ENCODE measurements around the gene NSA2.

DNA sequence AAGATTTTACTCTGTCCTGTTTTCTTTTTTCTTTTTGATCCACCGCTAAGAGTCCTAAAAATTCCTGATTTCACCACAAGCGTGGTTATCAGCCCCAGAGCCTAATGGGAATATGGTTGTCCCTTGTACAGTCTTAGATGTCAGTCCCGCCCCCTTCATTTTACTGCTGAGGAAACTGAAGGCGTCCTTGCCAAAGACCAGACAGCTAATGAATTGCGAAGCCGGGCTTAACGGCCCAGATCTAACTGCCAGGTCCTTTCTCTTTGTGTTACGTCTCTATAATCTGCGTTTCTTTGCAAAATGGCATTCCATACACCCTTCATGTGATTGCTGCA is 497 bp downstream of the NSA2 start:
- no peak for TF ChIP-seq SIN3A (IDR thresholded peaks at IDR 0.05; ENCODE audit: borderline replicate concordance, insufficient read depth, low read length)
- no peak for TF ChIP-seq TAF1 (IDR thresholded peaks at IDR 0.05; ENCODE audit: borderline replicate concordance, insufficient read depth, low read length)
- TF ChIP-seq, protein P1, sequence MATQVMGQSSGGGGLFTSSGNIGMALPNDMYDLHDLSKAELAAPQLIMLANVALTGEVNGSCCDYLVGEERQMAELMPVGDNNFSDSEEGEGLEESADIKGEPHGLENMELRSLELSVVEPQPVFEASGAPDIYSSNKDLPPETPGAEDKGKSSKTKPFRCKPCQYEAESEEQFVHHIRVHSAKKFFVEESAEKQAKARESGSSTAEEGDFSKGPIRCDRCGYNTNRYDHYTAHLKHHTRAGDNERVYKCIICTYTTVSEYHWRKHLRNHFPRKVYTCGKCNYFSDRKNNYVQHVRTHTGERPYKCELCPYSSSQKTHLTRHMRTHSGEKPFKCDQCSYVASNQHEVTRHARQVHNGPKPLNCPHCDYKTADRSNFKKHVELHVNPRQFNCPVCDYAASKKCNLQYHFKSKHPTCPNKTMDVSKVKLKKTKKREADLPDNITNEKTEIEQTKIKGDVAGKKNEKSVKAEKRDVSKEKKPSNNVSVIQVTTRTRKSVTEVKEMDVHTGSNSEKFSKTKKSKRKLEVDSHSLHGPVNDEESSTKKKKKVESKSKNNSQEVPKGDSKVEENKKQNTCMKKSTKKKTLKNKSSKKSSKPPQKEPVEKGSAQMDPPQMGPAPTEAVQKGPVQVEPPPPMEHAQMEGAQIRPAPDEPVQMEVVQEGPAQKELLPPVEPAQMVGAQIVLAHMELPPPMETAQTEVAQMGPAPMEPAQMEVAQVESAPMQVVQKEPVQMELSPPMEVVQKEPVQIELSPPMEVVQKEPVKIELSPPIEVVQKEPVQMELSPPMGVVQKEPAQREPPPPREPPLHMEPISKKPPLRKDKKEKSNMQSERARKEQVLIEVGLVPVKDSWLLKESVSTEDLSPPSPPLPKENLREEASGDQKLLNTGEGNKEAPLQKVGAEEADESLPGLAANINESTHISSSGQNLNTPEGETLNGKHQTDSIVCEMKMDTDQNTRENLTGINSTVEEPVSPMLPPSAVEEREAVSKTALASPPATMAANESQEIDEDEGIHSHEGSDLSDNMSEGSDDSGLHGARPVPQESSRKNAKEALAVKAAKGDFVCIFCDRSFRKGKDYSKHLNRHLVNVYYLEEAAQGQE (IDR thresholded peaks at IDR 0.05; ENCODE audit: insufficient read depth in 1 of 2, low read depth in 2 of 2, low read length in 2 of 2) = no peak

Data from PFSK-1 (cell line).